ENCODE results near the gene MPG. TPM values are rescaled to one million over a fixed set of nuclear protein-coding genes. Genes with fewer than 3 reads are reported as not detected.

MPG gene
- total and polyA plus RNA-seq, 10 donors: 34.8 to 122 (median 69.9) TPM

DNA sequence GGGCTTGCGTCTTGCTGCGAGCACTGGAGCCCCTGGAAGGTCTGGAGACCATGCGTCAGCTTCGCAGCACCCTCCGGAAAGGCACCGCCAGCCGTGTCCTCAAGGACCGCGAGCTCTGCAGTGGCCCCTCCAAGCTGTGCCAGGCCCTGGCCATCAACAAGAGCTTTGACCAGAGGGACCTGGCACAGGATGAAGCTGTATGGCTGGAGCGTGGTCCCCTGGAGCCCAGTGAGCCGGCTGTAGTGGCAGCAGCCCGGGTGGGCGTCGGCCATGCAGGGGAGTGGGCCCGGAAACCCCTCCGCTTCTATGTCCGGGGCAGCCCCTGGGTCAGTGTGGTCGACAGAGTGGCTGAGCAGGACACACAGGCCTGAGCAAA, 7.4 kb downstream of the MPG start:
- TF ChIP-seq, protein P1, sequence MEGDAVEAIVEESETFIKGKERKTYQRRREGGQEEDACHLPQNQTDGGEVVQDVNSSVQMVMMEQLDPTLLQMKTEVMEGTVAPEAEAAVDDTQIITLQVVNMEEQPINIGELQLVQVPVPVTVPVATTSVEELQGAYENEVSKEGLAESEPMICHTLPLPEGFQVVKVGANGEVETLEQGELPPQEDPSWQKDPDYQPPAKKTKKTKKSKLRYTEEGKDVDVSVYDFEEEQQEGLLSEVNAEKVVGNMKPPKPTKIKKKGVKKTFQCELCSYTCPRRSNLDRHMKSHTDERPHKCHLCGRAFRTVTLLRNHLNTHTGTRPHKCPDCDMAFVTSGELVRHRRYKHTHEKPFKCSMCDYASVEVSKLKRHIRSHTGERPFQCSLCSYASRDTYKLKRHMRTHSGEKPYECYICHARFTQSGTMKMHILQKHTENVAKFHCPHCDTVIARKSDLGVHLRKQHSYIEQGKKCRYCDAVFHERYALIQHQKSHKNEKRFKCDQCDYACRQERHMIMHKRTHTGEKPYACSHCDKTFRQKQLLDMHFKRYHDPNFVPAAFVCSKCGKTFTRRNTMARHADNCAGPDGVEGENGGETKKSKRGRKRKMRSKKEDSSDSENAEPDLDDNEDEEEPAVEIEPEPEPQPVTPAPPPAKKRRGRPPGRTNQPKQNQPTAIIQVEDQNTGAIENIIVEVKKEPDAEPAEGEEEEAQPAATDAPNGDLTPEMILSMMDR (IDR thresholded peaks at IDR 0.05 in 8 of 11, conservative IDR thresholded peaks at IDR 0.05 in 3 of 11): no peak
- no peak for TF ChIP-seq POLR2AphosphoS5 (IDR thresholded peaks at IDR 0.05)
- TF ChIP-seq POLR2A (IDR thresholded peaks at IDR 0.05): no peak
- DNase-seq: no peak
- peaks cover 0 to 94% (median 45%) of the 10 kb centered on the region in 6 donors for H3K36me3 ChIP-seq
- intact Hi-C loops (cut with DNase I; ENCODE audit: low total_unique reads): no loop called here
- H3K27me3 ChIP-seq (replicated peaks in 1 of 7): no peaks in the 10 kb centered on the region
- WGBS, 5 donors: 56 to 75% (median 62%) methylated on average over 4 to 18 of the region's 18 CpGs
- no peaks in the 10 kb centered on the region for H3K9me3 ChIP-seq
- peak overlapping the region in 1 of 8 donors; percentile 18 for H3K4me3 ChIP-seq
- H3K27ac ChIP-seq: peak overlapping the region; percentile 66 to 86 (median 78)
- H3K4me1 ChIP-seq: peaks cover 25 to 59% (median 39%) of the 10 kb centered on the region in 6 donors

DNA sequence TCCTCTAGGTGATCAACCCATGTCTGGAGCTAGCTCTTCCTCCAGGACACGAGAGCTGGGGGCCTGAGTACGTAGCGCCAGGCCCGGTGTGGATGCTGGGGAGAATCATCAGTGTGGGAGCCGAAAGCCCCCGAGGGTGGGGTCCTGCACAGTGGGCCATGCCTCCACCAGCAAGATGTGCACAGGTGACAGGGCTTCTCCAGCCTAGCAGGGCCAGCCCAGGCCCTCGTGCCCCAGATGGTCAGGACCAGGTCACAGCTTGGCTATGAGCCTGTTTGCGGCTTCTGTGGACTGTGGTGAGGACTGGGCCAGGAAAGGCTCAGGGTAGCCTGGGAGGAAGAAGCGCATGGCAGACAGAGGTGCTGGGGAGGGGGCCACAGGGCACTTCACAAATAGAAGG, 7.8 kb downstream of the MPG start:
- Histone ChIP-seq H3K4me3 (no peak overlapping the region), H3K4me1 (peaks cover 25 to 54% (median 37%) of the 10 kb centered on the region in 6 donors), H3K27me3 (replicated peaks in 1 of 7) (no peaks in the 10 kb centered on the region), H3K9me3 (no peaks in the 10 kb centered on the region), H3K27ac (peak overlapping the region in 7 of 8 donors; percentile 66 to 86 (median 81)), H3K36me3 (peaks cover 0 to 94% (median 47%) of the 10 kb centered on the region in 6 donors)
- no peak for TF ChIP-seq POLR2A (IDR thresholded peaks at IDR 0.05)
- no peak for TF ChIP-seq POLR2AphosphoS5 (IDR thresholded peaks at IDR 0.05)
- TF ChIP-seq, protein P1 (IDR thresholded peaks at IDR 0.05 in 8 of 11, conservative IDR thresholded peaks at IDR 0.05 in 3 of 11): no peak
- no peak for DNase-seq
- intact Hi-C loops (cut with DNase I; ENCODE audit: low total_unique reads): no loop called here
- WGBS, 5 donors: 65 to 84% (median 73%) methylated on average over 9 of the region's 9 CpGs

DNA sequence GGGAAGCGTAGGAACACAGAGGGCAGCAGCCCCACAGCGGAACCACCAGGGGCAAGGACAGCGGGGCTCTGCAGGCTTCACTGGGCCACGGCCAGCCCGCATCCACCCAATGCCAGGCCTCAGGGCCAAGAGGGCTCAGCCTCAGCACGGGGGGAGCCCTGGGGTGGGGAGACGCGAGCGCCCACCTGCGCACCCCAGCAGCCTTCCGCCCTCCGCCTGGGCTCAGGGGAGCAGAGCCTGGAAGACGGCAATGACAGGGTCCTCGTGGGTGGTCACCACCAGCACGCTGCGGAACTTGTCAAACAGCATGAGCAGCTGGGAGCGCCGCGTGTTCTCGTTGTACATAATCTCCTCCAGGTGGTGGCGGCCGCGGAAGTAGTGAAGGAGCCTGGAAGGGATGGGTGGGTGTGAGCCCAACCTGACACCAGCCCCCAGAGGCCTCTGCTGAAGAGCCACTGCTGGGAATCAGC, 8.5 kb downstream of the MPG start:
- TF ChIP-seq POLR2A (IDR thresholded peaks at IDR 0.05) (no peak), POLR2AphosphoS5 (IDR thresholded peaks at IDR 0.05) (peak in 2 of 3 donors; percentile 32 to 69)
- H3K27me3 ChIP-seq (replicated peaks in 1 of 7): no peaks in the 10 kb centered on the region
- H3K36me3 ChIP-seq: peaks cover 0 to 94% (median 47%) of the 10 kb centered on the region in 6 donors
- intact Hi-C loops (cut with DNase I; ENCODE audit: low total_unique reads): no loop called here
- H3K9me3 ChIP-seq: no peaks in the 10 kb centered on the region
- H3K4me3 ChIP-seq: no peak overlapping the region
- DNase-seq: no peak
- WGBS, 5 donors: 87 to 94% (median 91%) methylated on average over 12 to 23 of the region's 23 CpGs
- H3K4me1 ChIP-seq: peaks cover 25 to 50% (median 36%) of the 10 kb centered on the region in 6 donors
- H3K27ac ChIP-seq: peak overlapping the region in 4 of 8 donors; percentile 74 to 86 (median 81)

DNA sequence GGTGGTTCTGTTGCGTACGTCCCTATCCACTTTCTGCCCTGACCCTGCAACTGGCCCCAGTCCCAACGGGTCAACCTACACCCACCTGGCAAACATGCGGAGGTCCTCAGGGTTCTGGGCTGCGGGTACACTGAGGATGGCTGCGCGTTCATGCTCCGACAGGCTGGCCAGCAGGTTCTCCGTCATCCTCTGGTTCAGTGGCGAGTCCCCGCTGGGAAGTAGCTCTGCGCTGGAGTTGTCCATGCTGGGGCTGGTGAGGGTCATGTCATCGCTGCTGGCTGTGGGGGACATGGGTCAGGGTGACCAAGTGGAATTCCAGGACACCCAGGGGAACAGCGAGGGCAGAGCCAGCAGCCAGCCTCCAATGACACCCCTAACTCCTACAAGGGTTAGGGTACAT, 10.6 kb downstream of the MPG start:
- WGBS, 5 donors: 92 to 96% (median 96%) methylated on average over 9 to 14 of the region's 14 CpGs
- Histone ChIP-seq H3K36me3 (peaks cover 0 to 98% (median 47%) of the 10 kb centered on the region in 6 donors), H3K27me3 (replicated peaks in 1 of 7) (no peaks in the 10 kb centered on the region), H3K4me3 (no peak overlapping the region), H3K9me3 (no peaks in the 10 kb centered on the region), H3K27ac (no peak overlapping the region), H3K4me1 (peaks cover 21 to 35% (median 28%) of the 10 kb centered on the region in 6 donors)
- TF ChIP-seq, protein P1 (IDR thresholded peaks at IDR 0.05 in 8 of 11, conservative IDR thresholded peaks at IDR 0.05 in 3 of 11): no peak
- peak in 1 of 3 donors; percentile 23 for TF ChIP-seq POLR2AphosphoS5 (IDR thresholded peaks at IDR 0.05)
- TF ChIP-seq POLR2A (IDR thresholded peaks at IDR 0.05): no peak
- intact Hi-C loops (cut with DNase I; ENCODE audit: low total_unique reads): no loop called here
- DNase-seq: no peak
